Activated CD4-positive, alpha-beta T cell treated with anti-CD3 and anti-CD28 coated beads for 1 hour (primary cell): Measurements from ENCODE around the gene SUN2.

Source experiments
- DNase-seq: peaks from one replicate; pipeline ENCODE4 v3.0.0-alpha.2; 2020

SUN2 gene

GRCh38 chr22:38751422-38752346, 4.1 kb downstream of the SUN2 start:
- peak; percentile 48 for DNase-seq

- no peak for DNase-seq
These were observed 4.8 kb downstream of the SUN2 start for GRCh38 chr22:38751066-38751421.

- DNase-seq, result no peak
These were observed 5.2 kb downstream of the SUN2 start for GRCh38 chr22:38750638-38751037.

- no peak for DNase-seq
These were observed 5.7 kb downstream of the SUN2 start for GRCh38 chr22:38750104-38750503.

GRCh38 chr22:38748487-38749136, 7.2 kb downstream of the SUN2 start:
- no peak for DNase-seq

GRCh38 chr22:38745676-38746460, 9.9 kb downstream of the SUN2 start:
- no peak for DNase-seq

GRCh38 chr22:38744981-38745380, 10.8 kb downstream of the SUN2 start:
- DNase-seq, result no peak

GRCh38 chr22:38742176-38742942, 13.4 kb downstream of the SUN2 start:
- DNase-seq, result no peak

- no peak for DNase-seq
These were observed 14.2 kb downstream of the SUN2 start for GRCh38 chr22:38741576-38741975.

- no peak for DNase-seq
These were observed 14.6 kb downstream of the SUN2 start for GRCh38 chr22:38741166-38741565.

- no peak for DNase-seq
These were observed 15.0 kb downstream of the SUN2 start for GRCh38 chr22:38740754-38741153.

GRCh38 chr22:38740116-38740723, 15.6 kb downstream of the SUN2 start:
- DNase-seq, result no peak

- no peak for DNase-seq
These were observed 16.3 kb downstream of the SUN2 start for GRCh38 chr22:38739300-38740055.

- no peak for DNase-seq
These were observed 17.2 kb downstream of the SUN2 start for GRCh38 chr22:38738475-38739070.

- no peak for DNase-seq
These were observed 18.3 kb downstream of the SUN2 start for GRCh38 chr22:38737302-38738060.

GRCh38 chr22:38736257-38736570, 19.6 kb downstream of the SUN2 start:
- no peak for DNase-seq

GRCh38 chr22:38735465-38736256, 20.1 kb downstream of the SUN2 start:
- no peak for DNase-seq

- no peak for DNase-seq
These were observed 20.7 kb downstream of the SUN2 start for GRCh38 chr22:38735126-38735464.

GRCh38 chr22:38734421-38735100, 21.2 kb downstream of the SUN2 start:
- DNase-seq, result no peak
